Testis (tissue), 3 donors: ENCODE results near the gene HCFC2. TPM values are rescaled to one million over a fixed set of nuclear protein-coding genes. Genes with fewer than 3 reads are reported as not detected.

Experiments
- DNase-seq: peaks from one replicate; pipeline ENCODE4 v3.0.0-alpha.2; 2019
- H3K27ac ChIP-seq, 2 donors: fragments of 200-600 bp; sonication (generic); one replicate each; pipeline ENCODE4 v1.5.1; 2019
- H3K27me3 ChIP-seq: fragments of 200-600 bp; sonication (generic); one replicate; pipeline ENCODE4 v1.5.1; 2019
- H3K36me3 ChIP-seq: fragments of 200-600 bp; sonication (generic); one replicate; pipeline ENCODE4 v1.5.1; 2017; ENCODE audit warnings: low read depth; ENCODE audit errors: missing control alignments
- H3K4me1 ChIP-seq: fragments of 200-600 bp; sonication (generic); one replicate; pipeline ENCODE4 v1.5.1; 2019
- H3K4me3 ChIP-seq, 2 donors: fragments of 200-600 bp; sonication (generic); one replicate each; pipeline ENCODE4 v1.5.1; 2017 to 2019
- H3K9me3 ChIP-seq: fragments of 200-600 bp; sonication (generic); one replicate; pipeline ENCODE4 v1.5.1; 2017
- CTCF ChIP-seq, 3 experiments: fragments of 450-650 bp in 2 of 3; fragments of 200-600 bp in 1 of 3; sonication (generic) in 1 of 3; IDR thresholded peaks; one replicate each; pipeline ENCODE4 v1.5.1; 2016 to 2019; ENCODE audit warnings: antibody characterized with exemption in 3 of 3, mild to moderate bottlenecking in 2 of 3, moderate library complexity in 1 of 3
- POLR2A ChIP-seq: fragments of 450-650 bp; IDR thresholded peaks from one replicate; pipeline ENCODE4 v1.6.1; 2017; ENCODE audit warnings: antibody characterized with exemption, mild to moderate bottlenecking, moderate library complexity
- WGBS, 2 donors: methylation state at CpG; one replicate each; pipeline ENCODE4 v1.1.5; 2018; 5-methylcytosine and 5-hydroxymethylcytosine counted together
- intact Hi-C: fragments of 100-400 bp; cut with DNase I; formaldehyde crosslinking; loops from one replicate; pipeline ENCODE4 v1.15.1; 2023; ENCODE audit warnings: low total_unique reads
- polyA plus RNA-seq: library from polyadenylated mRNA; stranded (reverse); fragments of 350-450 nt; fragmentation: Illumina TruSeq; extraction: RNeasy Lipid Tissue Mini Kit (QIAGEN cat#74804); gene quantifications from one replicate; pipeline ENCODE4 v1.2.3, GENCODE V29; 2014; ENCODE audit warnings: low read depth, low replicate concordance; ENCODE audit not compliant: insufficient read depth
- total RNA-seq, 2 donors: library from RNA; depleted of rRNA; stranded (reverse); fragments of >200 nt; gene quantifications; one replicate each; pipeline ENCODE4 v1.2.3, GENCODE V29; 2016

Gene HCFC2
- total and polyA plus RNA-seq, 3 donors from 2014 or later: 36.2 to 95.2 (median 57.9) TPM

- TF ChIP-seq POLR2A (no peak), CTCF (IDR thresholded peaks at IDR 0.05) (no peak)
- DNase-seq: peak; percentile 68
- Histone ChIP-seq H3K4me1 (peaks cover 6% of the 10 kb centered on the region), H3K4me3 (peak within 1 kb of the TSS; percentile 37 to 56), H3K9me3 (no peaks in the 10 kb centered on the region), H3K27ac (peak within 1 kb of the TSS in 1 of 2 donors; percentile 62), H3K27me3 (no peaks in the 10 kb centered on the region), H3K36me3 (no peaks in the 10 kb centered on the region)
- intact Hi-C loops: no loop called here
- 0% methylated on average over 24 of the region's 24 CpGs for WGBS, 2 donors
These were observed 14.4 kb upstream of the HCFC2 start, which contains the start of gene GLT8D2 for GRCh38 chr12:104049903-104050356. Gene GLT8D2 (minus strand): TSS chr12:104050187. CDS start chr12:104019648, 30,539 bp downstream.

GRCh38 chr12:104050436-104050835 lies 13.9 kb upstream of the HCFC2 start:
- Histone ChIP-seq H3K36me3 (no peaks in the 10 kb centered on the region), H3K27ac (peak overlapping the region in 1 of 2 donors; percentile 62), H3K4me3 (peak overlapping the region; percentile 37 to 56), H3K27me3 (no peaks in the 10 kb centered on the region), H3K4me1 (peaks cover under 1% of the 10 kb centered on the region), H3K9me3 (no peaks in the 10 kb centered on the region)
- no peak for TF ChIP-seq CTCF (IDR thresholded peaks at IDR 0.05)
- TF ChIP-seq POLR2A: no peak
- intact Hi-C loops: no loop called here
- DNase-seq: no peak
- 3 to 19% methylated on average over 3 of the region's 3 CpGs for WGBS, 2 donors

- H3K27me3 ChIP-seq: no peaks in the 10 kb centered on the region
- intact Hi-C loops: no loop called here
- DNase-seq: no peak
- 82 to 88% methylated on average over 4 of the region's 4 CpGs for WGBS, 2 donors
- H3K4me1 ChIP-seq: peaks cover 4% of the 10 kb centered on the region
- no peak for TF ChIP-seq CTCF (IDR thresholded peaks at IDR 0.05)
- TF ChIP-seq POLR2A: no peak
- no peak overlapping the region for H3K4me3 ChIP-seq
- no peaks in the 10 kb centered on the region for H3K36me3 ChIP-seq
- no peaks in the 10 kb centered on the region for H3K9me3 ChIP-seq
- H3K27ac ChIP-seq: no peak overlapping the region
These were observed 9.5 kb upstream of the HCFC2 start for GRCh38 chr12:104054681-104055346.

- no peak overlapping the region for H3K27ac ChIP-seq
- no peak for TF ChIP-seq CTCF (IDR thresholded peaks at IDR 0.05)
- no peak for TF ChIP-seq POLR2A
- peak; percentile 74 for DNase-seq
- peaks cover 4% of the 10 kb centered on the region for H3K4me1 ChIP-seq
- H3K9me3 ChIP-seq: no peaks in the 10 kb centered on the region
- WGBS, 2 donors: 36 to 37% methylated on average over 5 of the region's 5 CpGs
- H3K36me3 ChIP-seq: no peaks in the 10 kb centered on the region
- no peak overlapping the region for H3K4me3 ChIP-seq
- no peaks in the 10 kb centered on the region for H3K27me3 ChIP-seq
- intact Hi-C loops: no loop called here
These were observed 8.5 kb upstream of the HCFC2 start for GRCh38 chr12:104055686-104056388.
